Fibroblast of lung (primary cell): ENCODE results near the gene IMP4.

Experiments used
- EZH2 ChIP-seq: IDR thresholded peaks from 2 replicates; pipeline ENCODE4 v1.5.1; 2012; ENCODE audit warnings: low read length, control low read depth, mild to moderate bottlenecking; ENCODE audit errors: missing control alignments
- TF ChIP-seq, protein P1 (sequence below), 2 donors: IDR thresholded peaks in 1 of 2; conservative IDR thresholded peaks in 1 of 2; 1 replicate in 1 of 2; 2 replicates in 1 of 2; pipeline ENCODE4 v1.5.1; 2011 to 2012; ENCODE audit warnings: low read length in 2 of 2, control low read depth in 1 of 2, inconsistent platforms in 1 of 2, low read depth in 1 of 2, mild to moderate bottlenecking in 1 of 2

DNA sequence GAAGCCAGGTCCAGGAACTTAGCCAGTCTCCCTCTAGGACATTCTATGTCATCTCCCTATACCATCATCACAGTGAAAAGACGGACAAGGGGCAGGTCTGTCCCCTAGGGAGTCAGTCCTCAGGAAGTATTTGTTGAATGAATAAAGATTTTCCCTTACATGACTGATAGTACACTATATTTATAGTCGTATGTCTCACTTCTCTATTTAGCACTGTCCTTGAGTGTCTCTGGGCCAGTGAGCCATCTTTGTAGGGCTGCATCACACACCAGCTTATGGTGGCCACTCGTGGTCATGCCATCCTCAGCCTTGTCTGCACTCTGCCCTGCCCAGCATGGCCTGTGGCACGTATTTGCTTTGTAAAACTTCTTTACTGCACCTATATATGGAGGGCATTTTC is 38.9 kb downstream of the IMP4 start:
- no peak for TF ChIP-seq EZH2
- TF ChIP-seq, protein P1, sequence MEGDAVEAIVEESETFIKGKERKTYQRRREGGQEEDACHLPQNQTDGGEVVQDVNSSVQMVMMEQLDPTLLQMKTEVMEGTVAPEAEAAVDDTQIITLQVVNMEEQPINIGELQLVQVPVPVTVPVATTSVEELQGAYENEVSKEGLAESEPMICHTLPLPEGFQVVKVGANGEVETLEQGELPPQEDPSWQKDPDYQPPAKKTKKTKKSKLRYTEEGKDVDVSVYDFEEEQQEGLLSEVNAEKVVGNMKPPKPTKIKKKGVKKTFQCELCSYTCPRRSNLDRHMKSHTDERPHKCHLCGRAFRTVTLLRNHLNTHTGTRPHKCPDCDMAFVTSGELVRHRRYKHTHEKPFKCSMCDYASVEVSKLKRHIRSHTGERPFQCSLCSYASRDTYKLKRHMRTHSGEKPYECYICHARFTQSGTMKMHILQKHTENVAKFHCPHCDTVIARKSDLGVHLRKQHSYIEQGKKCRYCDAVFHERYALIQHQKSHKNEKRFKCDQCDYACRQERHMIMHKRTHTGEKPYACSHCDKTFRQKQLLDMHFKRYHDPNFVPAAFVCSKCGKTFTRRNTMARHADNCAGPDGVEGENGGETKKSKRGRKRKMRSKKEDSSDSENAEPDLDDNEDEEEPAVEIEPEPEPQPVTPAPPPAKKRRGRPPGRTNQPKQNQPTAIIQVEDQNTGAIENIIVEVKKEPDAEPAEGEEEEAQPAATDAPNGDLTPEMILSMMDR (conservative IDR thresholded peaks at IDR 0.05 in 1 of 2, IDR thresholded peaks at IDR 0.05 in 1 of 2; ENCODE audit: low read depth in 1 of 2, low read length in 2 of 2) = no peak
